AG08396 (cell line): ENCODE measurements around the gene HTRA2.
"Not testable (repeated sequence)": the region's sequence is repeated elsewhere in the genome, so short reads cannot be mapped to it uniquely, and the experiment has no call there.

Source experiments
- DNase-seq: peaks from one replicate; pipeline ENCODE4 v3.0.0; 2012; ENCODE audit warnings: low spot score, mixed read lengths

The HTRA2 gene

GRCh38 chr2:74529357-74530238 lies at the start of gene HTRA2, which contains the start of gene AUP1:
Gene HTRA2, plus strand, starts transcription at chr2:74529933. Its CDS starts 74 bp downstream, at chr2:74530007.
Gene AUP1, minus strand, starts transcription at chr2:74529706. Its CDS starts 77 bp downstream, at chr2:74529629.
- DNase-seq, result peak; percentile 99

- no peak for DNase-seq
Measured at GRCh38 chr2:74481431-74481830, 48.3 kb upstream of the HTRA2 start.

GRCh38 chr2:74481961-74482800 lies 47.6 kb upstream of the HTRA2 start:
- peak; percentile 44 for DNase-seq

- DNase-seq, result peak; percentile 92
Measured at GRCh38 chr2:74482801-74483674, 46.7 kb upstream of the HTRA2 start, which contains the start of the genes CCDC142 and TTC31. Gene CCDC142, minus strand, starts transcription at chr2:74482998. Its CDS starts 161 bp downstream, at chr2:74482837. Gene TTC31, plus strand, starts transcription at chr2:74483081. Its CDS starts 15 bp downstream, at chr2:74483096.

GRCh38 chr2:74483675-74484164 lies 46.0 kb upstream of the HTRA2 start:
- not testable (repeated sequence) for DNase-seq

- DNase-seq, result no peak
Measured at GRCh38 chr2:74486141-74486540, 43.6 kb upstream of the HTRA2 start.

- no peak for DNase-seq
Measured at GRCh38 chr2:74488643-74489481, 40.9 kb upstream of the HTRA2 start.

- DNase-seq, result no peak
Measured at GRCh38 chr2:74489906-74490305, 39.8 kb upstream of the HTRA2 start.

- DNase-seq, result no peak
Measured at GRCh38 chr2:74491648-74492544, 37.8 kb upstream of the HTRA2 start.

- no peak for DNase-seq
Measured at GRCh38 chr2:74493546-74493945, 36.2 kb upstream of the HTRA2 start.

- no peak for DNase-seq
Measured at GRCh38 chr2:74495440-74495839, 34.3 kb upstream of the HTRA2 start.

- DNase-seq, result no peak
Measured at GRCh38 chr2:74496997-74497776, 32.5 kb upstream of the HTRA2 start.

- DNase-seq, result no peak
Measured at GRCh38 chr2:74497777-74498499, 31.8 kb upstream of the HTRA2 start.

- DNase-seq, result peak; percentile 54
Measured at GRCh38 chr2:74498500-74499266, 31.1 kb upstream of the HTRA2 start.

GRCh38 chr2:74499267-74499939 lies 30.3 kb upstream of the HTRA2 start, which contains the start of gene LBX2:
Gene LBX2, minus strand, starts transcription at chr2:74499603. Its CDS starts 66 bp downstream, at chr2:74499537.
- peak; percentile 40 for DNase-seq

GRCh38 chr2:74499940-74500577 lies 29.7 kb upstream of the HTRA2 start:
- DNase-seq, result no peak
